GM03348 (cell line): ENCODE measurements around the gene CDS1.
"Not testable (repeated sequence)": the region's sequence is repeated elsewhere in the genome, so short reads cannot be mapped to it uniquely, and the experiment has no call there.

Experiments
- DNase-seq: peaks from one replicate; pipeline ENCODE4 v3.0.0; 2012; ENCODE audit warnings: low spot score

The CDS1 gene

DNA sequence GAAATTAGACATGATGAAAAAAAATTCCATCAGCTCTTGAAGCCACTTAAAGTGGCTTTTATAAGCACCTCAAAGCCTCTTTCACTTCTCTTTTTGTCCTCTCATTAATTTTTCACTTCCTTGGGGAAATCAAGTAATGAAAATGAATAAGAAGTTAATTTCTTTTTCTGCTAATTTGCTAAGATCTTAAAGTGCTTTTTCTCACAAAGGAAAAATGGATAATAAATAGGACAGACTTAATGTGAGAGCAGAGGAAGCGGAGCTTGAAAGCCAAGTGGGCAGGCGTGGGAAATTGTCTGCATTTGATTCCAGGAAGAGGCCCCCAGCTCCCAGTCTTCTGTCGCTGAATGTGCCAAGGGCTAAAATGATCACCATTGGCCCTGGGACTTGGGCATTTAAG is 28.6 kb downstream of the CDS1 start:
- DNase-seq: no peak

DNA sequence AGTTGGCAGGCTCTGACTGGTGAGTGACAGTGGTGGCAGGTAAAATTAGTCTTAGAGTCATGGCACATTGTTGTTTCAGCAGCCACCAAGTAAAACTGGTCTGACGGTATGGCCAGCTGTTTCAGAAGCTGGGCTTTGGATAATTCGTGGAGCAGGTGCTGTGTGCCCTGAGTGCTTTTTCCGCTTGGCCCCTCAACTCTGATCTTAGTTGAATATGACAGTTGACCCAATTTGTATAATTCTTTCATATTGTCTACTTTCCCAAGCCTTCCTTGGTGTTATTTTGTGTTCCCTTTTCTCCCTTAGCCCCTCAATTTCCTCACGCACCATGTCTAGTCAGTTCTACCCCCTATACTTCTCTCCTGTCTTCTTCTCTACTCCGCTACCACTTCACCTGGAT is 32.0 kb downstream of the CDS1 start:
- DNase-seq: no peak

DNA sequence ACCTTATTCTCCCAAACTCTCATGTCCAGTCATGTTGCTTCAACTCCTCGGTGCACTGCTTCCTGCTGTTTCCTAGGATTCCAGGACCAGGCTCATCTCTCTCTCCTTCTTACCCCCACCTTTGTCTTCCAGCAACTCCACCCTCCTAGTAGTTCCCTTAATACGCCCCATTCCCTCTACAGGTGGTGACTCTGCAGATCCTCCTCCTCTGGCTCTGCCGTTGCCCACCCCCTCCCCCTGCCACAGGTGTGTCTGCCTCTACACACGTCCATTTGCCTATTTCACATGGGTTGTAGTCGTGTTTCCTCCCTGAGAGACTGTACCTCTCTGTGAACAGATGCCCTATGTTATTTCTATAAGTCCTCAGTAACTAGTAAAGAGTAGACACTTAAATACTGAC is 32.4 kb downstream of the CDS1 start:
- no peak for DNase-seq

DNA sequence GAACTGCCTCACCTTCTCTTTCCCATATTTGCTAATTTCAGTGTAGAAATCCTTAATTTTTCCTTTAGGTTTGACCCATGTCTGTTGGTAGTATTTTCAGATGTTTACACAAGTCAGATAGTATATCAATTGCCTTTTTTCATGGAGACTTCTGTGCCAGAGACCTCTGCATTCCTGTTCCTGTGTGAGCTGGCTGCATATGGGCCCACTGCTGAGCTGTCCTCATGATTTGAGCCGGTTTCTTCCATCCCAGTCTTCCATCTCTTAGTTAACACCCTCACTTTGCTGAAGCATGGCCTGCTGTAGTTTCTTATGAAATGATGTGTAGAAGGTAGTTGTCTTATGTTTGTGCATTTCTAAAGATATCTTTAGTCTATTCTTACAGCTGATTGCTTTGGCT is 40.0 kb downstream of the CDS1 start:
- no peak for DNase-seq

DNA sequence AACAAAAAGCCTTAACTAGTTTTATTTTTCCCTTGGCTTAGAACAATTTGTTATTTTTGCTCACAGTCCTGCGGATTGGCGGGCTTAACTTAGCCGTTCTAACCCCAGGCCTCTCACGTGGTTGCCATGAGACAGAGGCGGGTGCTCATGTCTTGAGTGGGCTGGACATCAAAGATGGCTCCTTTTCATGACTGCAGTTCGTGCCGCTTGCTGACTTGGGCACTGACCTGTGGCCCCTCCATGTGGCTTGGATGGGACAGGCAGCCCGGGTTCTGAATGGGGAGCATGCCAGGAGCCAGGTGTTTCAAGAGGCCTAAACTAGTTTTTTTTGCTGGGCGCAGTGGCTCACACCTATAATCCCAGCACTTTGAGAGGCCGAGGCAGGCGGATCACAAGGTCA is 40.7 kb downstream of the CDS1 start:
- no peak for DNase-seq

DNA sequence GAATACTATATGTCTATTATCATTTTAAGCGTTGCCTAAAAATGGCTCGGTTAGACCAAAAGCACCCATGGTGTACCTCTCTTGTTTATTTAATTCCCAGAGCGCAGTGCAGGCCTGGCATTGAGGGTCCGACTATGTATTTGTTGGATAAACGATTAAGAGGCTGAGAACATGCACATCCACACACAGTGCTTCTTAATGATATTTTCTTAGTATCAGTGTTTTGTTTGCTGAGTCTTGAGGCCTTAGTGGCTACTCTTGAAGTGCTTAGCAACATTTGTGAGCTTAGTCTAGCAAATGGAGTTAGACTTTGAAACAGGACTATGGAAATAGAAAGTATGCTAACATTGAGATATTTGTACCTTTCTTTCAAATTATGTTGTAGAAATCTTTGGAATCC is 43.7 kb downstream of the CDS1 start:
- DNase-seq: no peak

DNA sequence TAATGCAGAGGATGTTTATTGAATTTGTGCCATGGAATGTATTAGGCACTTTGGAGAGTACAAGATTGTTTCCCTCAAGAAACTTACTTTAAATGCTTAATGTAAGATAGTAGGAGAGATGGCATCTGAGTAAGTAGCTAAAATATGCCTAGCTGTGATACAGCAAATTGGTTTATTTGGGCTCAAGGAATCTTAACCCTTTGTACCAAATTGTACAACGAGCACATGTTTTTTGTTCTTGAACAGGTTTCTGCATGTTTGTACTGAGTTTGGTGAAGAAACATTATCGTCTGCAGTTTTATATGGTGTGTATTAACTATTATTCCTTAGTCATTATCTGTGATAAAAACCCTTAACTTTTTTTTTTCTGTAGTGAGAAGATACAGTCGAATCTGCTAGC is 48.6 kb downstream of the CDS1 start:
- no peak for DNase-seq

DNA sequence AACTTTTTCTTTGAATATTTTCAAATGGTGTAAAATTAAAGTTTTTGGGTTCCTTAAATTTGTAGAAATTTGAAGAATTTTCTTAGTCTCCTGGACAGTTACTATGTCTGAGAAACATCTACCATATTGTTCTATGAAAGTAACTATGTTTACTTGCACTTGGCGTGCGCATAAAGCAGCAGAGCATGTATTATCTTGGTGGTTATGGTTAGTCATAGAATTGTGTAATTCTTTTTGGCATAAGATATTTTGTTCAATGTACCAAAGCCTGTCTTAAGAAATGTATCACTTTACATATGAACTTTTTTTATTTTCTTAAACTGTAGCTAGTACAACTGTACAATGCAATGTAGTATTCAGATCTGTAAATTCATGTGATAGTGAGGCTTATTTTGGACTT is 49.2 kb downstream of the CDS1 start:
- DNase-seq: peak; percentile 16

DNA sequence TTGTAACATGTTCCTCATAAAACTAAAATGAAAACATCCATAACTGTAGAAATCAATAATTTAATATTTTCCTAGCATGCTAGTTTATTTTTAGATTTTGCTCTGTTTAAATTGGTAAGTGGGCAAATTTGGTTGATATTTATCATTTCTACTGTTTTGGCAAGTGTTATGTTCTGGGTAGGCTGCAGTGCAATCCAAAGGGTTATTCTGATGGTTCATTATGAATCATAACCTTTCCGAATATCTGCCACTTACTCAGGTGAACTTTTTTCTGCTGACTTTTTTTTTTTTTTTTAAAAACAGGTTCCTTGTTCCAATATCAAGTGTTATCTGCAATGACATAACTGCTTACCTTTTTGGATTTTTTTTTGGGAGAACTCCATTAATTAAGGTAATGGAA is 52.0 kb downstream of the CDS1 start:
- DNase-seq: no peak

DNA sequence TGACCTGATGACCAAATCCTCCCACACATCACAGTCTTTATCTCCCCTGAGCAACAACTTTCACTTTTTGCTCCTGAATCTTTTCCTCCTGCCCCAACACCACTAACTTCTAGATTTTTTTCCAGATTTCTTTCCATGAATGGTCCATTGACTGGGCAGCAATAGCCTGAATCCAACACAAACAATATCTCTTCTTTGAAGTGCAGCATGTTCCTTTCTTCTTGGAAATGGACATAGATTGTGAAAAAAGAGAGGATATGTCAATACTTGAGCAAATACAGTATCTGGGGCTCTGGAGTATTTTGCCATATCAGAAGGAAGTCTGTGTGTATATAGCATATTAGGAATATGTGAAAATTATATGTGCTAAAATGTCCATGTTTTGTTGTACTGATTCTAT is 55.2 kb downstream of the CDS1 start:
- no peak for DNase-seq

DNA sequence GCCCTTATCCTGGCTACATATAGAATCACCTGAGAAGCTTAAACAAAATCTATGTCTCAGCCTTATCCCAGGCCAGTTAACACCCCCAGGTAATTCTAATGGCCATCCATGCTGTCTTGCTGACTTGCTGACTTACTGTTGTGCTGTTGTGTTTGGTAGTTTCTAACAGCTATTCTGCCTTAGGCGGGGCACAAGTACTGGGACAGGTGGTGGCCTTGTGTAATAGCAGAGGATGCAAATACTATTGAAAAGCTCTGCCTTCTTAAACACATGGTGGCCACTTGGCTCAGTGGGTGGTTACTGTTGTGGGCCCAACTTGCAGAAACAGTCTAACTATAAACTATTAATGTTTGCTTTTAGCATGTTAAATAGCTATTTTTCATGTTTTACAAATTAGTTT is 56.2 kb downstream of the CDS1 start:
- DNase-seq: no peak

DNA sequence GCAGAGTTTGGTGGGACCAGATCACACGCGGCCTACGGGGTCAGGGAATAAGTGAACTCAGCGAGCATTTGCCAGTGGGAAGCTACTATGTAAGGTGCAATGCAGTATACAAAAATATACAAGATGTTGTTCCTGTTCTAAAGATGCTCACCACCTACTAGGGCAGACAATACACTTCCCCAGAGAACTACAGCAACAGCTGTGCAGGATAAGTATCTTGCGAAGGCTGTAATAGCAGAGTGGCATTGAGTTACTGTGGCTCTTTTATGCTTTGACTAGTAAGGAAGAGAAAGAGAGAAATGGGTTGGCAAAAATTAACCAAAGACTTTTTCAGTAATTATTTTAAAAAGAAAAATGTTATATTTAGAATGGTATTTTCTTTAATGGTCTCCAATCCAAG is 61.2 kb downstream of the CDS1 start:
- no peak for DNase-seq

DNA sequence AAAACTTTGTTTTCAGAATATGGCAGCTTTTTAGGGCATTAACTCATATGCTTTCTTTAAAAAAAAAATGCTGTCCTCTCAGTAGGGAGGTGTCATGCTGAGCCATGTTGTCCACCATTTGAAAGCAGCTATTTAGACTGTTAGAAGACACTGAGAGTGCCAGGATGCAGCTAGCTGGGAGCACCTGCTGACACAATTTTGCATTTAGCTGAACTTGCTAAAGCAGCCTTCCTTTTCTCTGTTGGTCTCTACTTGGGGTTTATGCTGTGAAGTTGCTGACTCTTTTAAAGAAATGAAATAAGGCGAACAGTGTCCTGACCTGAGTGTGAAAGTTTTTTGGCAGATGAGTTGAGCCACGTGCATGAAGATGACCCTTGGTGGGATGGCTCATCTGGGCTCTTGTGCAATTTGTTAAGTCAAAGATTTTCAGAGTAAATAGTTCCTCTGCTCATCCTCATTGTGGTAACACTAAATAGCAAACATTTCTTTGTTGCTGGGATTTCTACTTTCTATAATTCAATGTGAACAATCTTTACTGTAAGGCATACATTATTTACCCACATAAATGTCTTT is 64.5 kb downstream of the CDS1 start:
- no peak for DNase-seq

DNA sequence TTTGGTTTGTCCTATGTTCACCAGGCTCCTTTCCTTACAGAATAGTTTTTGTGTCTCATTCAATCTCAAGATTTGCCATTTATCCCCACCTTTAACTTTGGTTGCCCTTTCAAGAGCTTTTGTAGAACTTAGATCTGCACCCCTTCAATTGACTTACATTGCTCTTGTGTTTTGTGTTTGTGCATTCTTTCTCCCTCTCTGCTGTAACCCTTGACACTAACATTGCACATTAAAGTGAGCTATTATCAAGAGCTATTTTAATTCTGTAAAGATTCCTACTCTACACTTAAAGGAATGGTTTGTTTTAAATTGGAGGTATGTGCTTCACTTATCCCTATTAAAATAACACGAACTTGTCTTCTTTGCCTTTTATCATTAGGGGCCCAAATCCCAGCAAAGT is 65.3 kb downstream of the CDS1 start:
- DNase-seq: no peak

DNA sequence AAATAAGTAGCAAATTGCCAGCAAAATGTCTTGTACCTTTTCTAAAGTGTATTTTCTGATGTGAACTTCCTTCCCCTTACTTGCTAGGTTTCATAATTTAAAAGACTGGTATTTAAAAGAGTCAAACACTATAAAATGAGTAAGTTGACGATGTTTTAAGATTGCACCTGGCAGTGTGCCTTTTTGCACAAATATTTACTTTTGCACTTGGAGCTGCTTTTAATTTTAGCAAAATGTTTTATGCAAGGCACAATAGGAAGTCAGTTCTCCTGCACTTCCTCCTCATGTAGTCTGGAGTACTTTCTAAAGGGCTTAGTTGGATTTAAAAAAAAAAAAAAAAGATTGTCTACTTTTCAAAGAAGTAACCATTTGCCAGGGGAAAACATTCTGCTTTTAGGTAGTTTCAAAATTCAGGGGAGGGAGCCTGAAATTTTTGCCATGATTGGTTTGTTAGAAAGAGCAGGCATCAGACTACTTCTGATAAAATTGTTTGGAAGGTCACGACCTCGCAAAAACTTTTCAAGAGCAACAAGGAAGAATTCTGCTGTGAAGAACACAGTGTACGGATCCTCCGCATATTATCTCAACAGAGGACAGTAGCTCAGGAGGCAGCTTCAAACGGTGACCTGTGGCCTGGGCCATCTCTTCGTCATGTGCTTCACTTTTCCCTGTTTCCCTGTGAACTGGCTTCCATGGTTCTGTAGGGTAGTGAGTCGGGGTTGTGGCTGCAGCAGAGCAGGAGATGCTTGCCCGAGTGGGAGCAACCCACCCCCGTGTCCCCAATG is 66.1 kb downstream of the CDS1 start:
- DNase-seq: no peak

DNA sequence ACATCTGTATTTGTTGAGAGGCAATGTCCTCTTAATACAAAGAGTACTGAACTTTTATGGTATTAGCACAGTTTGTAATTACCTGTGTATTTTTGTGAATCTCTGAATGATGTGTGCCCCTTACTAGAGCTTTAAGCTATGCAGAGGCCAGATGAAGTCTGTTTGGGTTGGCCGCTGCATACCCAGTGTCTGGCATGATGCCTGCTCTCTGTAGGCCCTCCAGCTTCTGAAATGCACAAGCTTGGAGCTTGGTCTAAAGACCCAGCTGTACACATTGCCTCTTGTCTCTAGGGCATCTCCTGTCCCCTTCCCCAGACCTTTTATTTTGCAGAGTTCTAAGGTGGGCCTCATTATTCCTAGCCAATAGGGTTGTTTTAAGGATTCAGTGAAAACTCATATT is 68.6 kb downstream of the CDS1 start:
- no peak for DNase-seq

DNA sequence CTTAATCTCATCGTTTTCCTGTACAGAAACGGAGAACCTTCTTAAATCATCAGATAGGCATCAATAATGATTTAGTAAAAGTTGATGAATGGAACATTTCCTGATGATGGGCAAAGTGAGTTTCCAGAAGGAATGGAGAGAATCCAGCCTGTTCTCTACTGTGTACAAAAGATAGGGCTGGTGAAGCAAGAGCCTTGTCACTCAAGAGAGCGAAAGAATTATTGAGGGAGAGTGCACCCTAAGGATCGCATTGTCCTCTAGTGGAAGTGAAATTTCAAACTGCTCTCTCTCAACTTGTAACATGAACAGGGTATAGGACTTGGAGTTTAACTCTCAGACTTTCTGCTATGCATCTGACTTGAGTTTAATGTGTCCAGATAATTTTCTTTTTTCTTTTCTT is 69.6 kb downstream of the CDS1 start:
- no peak for DNase-seq

DNA sequence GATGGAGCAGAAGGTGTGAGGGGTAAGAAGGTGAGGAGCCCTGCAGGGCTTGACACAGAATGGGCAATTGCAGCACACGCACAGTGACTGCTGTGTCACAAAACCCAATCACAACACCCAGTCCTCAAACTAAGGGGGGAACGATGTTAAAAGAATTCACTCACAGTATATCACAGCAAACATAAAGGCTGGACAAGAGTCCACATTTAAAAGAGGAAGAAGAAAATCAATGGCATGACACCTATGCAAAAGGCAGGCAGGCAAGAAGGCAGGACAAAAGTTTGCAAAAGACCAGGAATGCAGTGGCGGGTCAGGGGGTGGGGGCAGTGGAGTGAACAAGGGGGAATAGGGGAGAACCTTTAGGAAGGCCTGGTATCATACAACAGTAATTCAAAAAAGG is 77.7 kb downstream of the CDS1 start:
- no peak for DNase-seq

DNA sequence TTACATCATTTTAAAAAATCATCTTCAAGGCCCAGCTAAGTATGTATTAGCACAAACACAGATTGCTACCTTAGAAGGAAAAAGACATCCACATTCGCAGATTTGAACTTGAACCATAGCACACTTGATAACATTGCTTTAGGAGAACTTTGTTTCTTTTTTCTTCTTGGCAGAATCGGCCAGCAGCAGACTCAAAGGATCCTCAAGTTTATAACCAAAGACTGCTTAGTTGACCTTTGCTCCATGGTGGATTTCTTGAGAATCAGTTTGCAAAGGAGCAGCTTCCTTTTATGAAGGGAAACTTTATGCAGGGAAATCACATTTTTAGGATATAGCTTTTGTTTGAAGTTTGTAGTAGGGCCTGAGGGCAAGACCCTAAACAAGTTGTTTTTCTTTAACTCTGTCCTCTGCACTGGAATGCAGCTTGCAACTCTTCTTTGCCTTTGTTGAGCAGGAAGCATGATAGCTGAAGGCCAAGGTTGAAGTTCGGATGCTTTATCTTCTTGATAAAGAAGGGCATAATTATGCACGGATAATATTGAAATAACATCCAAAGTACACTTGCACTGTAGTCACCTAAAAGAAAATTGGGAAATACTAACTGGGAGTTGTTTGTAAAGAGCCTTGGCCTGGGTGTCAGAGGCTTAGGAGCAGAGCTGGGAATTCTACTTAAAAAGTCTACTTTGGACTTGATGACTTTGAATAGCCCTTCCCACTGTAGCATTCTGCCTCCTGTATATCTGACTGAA is 78.4 kb downstream of the CDS1 start:
- no peak for DNase-seq

DNA sequence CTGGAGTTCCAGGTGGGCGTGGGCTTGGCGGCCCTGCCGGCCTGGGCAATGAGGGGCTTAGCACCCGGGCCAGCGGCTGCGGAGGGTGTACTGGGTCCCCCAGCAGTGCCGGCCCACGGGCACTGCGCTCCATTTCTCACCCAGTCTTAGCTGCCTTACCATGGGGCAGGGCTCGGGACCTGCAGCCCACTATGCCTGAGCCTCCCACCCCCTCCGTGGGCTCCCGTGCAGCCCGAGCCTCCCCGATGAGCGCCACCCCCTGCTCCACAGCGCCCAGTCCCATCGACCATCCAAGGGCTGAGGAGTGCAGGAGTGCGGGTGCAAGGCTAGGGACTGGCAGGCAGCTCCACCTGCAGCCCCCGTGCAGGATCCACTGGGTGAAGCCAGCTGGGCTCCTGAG is 81.8 kb downstream of the CDS1 start:
- DNase-seq: not testable (repeated sequence)

DNA sequence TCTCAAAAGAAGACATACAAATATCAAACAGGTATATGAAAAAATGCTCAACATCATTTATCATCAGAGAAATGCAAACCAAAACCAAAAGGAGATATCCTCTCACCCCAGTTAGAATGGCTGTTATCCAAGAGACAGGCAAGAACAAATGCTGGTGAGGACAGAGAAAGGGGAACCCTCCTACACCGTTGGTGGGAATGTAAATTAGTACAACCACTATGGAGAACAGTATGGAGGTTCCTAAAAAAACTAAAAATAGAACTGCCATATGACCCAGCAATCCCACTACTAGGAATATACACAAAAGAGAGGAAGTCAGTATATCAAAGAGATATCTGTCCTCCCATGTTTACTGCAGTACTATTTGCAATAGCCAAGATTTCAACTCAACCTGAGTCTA is 83.5 kb downstream of the CDS1 start:
- no peak for DNase-seq

DNA sequence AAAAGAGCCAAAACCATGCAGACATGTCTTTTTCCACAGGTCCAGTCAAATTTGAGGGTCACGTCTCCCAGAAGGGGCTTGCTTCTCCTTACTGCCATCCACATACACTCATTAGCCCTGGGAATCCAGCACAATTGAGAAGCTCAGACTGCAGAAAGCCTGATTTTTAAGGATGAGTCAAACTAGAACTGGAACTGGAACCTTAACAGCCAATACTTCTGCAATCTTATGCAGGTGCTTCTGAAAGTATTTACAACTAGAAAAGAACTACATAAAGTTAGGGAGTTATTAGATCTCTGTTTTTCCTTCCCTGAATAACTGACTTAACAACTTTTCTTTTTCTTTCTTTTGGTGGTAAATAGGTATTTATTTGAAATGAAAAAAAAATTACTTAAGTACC is 86.3 kb downstream of the CDS1 start:
- DNase-seq: no peak

DNA sequence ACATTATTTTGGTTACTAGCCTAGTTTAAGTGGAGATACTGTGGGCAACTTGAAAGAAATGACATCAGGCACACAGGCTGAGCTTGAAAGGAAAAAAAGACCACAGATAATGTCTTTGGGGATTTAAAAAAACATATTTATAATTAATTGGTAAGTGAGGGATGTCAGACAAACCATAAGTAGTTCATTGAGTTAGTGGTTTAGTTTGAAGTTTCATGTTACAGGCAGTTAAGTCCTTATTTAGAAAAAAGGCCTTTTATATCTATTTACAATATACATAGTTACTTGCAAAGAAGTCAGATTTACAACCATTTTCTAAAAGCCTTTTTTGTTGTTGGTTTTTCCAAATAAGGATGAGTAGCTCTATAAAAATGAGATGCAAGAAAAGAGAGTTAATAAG is 89.2 kb downstream of the CDS1 start:
- DNase-seq: no peak
